Tibial nerve (tissue), 4 donors: Measurements from ENCODE around the gene CDK18. TPM values are rescaled to one million over a fixed set of nuclear protein-coding genes. Genes with fewer than 3 reads are reported as not detected.

Experiments
- DNase-seq, 2 donors: peaks; one replicate each; pipeline ENCODE4 v3.0.0-alpha.2; 2019; ENCODE audit warnings: low spot score in 2 of 2
- H3K27ac ChIP-seq, 4 donors: fragments of 200-600 bp; sonication (generic) in 3 of 4; one replicate each; pipeline ENCODE4 v1.5.1; 2017 to 2019; ENCODE audit warnings: mild to moderate bottlenecking in 1 of 4
- H3K27me3 ChIP-seq, 2 donors: fragments of 200-600 bp; sonication (generic) in 1 of 2; one replicate each; pipeline versions ENCODE4 v1.5.1 to v1.6.0; 2017 to 2019
- H3K36me3 ChIP-seq, 3 donors: fragments of 200-600 bp; sonication (generic); one replicate each; pipeline ENCODE4 v1.5.1; 2018 to 2019
- H3K4me1 ChIP-seq, 4 donors: fragments of 200-600 bp; sonication (generic) in 3 of 4; one replicate each; pipeline ENCODE4 v1.5.1; 2017 to 2019
- H3K4me3 ChIP-seq, 4 donors: fragments of 200-600 bp; sonication (generic) in 3 of 4; one replicate each; pipeline ENCODE4 v1.5.1; 2017 to 2019; ENCODE audit warnings: mild to moderate bottlenecking in 1 of 4, moderate library complexity in 1 of 4
- H3K9me3 ChIP-seq, 4 donors: fragments of 200-600 bp; sonication (generic) in 3 of 4; one replicate each; pipeline ENCODE4 v1.5.1; 2017 to 2019
- EP300 ChIP-seq, 2 donors: sonication (generic); formaldehyde crosslinking; IDR thresholded peaks; one replicate each; pipeline ENCODE4 v1.6.1; 2017; ENCODE audit warnings: antibody characterized with exemption in 2 of 2, mild to moderate bottlenecking in 1 of 2
- POLR2A ChIP-seq, 2 donors: fragments of 450-650 bp; IDR thresholded peaks; one replicate each; pipeline ENCODE4 v1.6.1; 2017; ENCODE audit warnings: antibody characterized with exemption in 2 of 2, mild to moderate bottlenecking in 2 of 2, moderate library complexity in 2 of 2
- WGBS, 2 donors: methylation state at CpG; one replicate each; pipeline ENCODE4 v1.1.5; 2018; 5-methylcytosine and 5-hydroxymethylcytosine counted together
- small RNA-seq: library from RNA; depleted of rRNA; stranded (forward); fragments of <200 nt; gene quantifications from one replicate; pipeline ENCODE3, GENCODE V24; 2016
- total RNA-seq, 4 donors: library from RNA; depleted of rRNA; stranded (reverse); fragments of >200 nt; gene quantifications; one replicate each; pipeline ENCODE4 v1.1.0, GENCODE V29; 2016
- TF ChIP-seq, protein P1 (sequence below), 5 experiments: fragments of 200-600 bp in 3 of 5; fragments of 450-650 bp in 2 of 5; sonication (generic) in 3 of 5; IDR thresholded peaks; one replicate each; pipeline ENCODE4 v1.5.1; 2016 to 2019; ENCODE audit warnings: antibody characterized with exemption in 5 of 5, mild to moderate bottlenecking in 3 of 5, moderate library complexity in 2 of 5

The CDK18 gene
- total RNA-seq, 4 donors from 2014 or later: 5.1 to 14.1 (median 7.5) TPM

DNA sequence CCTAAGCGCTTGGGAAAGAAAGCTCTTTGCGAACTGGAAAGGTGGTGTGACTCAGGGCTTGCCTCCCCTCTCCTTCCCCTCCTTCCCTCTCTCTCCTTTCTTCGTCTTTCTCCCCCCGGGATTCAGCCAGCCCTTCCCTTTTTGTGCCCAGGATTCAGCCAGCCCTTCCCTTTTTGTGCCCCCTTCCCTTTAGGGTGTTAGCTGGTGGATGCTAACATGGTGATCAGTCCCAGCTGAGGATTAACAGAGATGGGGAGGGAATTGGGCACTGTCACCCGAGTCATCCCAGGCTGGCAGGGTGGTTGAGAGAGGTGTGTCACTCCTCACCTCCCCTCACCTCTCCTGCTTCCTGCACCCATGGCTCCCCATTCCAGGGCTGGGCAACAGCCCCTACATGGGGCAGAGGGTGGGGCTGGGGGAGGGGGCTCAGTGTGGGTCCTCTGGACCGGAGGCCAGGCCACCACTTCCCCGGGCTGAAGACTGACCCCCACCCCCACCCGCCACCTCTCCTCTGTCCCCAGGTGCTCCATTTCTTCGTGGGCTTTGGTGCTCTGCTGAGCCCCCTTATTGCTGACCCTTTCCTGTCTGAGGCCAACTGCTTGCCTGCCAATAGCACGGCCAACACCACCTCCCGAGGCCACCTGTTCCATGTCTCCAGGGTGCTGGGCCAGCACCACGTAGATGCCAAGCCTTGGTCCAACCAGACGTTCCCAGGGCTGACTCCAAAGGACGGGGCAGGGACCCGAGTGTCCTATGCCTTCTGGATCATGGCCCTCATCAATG is 75.9 kb downstream of the CDK18 start:
- TF ChIP-seq, protein P1, sequence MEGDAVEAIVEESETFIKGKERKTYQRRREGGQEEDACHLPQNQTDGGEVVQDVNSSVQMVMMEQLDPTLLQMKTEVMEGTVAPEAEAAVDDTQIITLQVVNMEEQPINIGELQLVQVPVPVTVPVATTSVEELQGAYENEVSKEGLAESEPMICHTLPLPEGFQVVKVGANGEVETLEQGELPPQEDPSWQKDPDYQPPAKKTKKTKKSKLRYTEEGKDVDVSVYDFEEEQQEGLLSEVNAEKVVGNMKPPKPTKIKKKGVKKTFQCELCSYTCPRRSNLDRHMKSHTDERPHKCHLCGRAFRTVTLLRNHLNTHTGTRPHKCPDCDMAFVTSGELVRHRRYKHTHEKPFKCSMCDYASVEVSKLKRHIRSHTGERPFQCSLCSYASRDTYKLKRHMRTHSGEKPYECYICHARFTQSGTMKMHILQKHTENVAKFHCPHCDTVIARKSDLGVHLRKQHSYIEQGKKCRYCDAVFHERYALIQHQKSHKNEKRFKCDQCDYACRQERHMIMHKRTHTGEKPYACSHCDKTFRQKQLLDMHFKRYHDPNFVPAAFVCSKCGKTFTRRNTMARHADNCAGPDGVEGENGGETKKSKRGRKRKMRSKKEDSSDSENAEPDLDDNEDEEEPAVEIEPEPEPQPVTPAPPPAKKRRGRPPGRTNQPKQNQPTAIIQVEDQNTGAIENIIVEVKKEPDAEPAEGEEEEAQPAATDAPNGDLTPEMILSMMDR (IDR thresholded peaks at IDR 0.05): no peak
- no peak for TF ChIP-seq POLR2A (IDR thresholded peaks at IDR 0.05)
- Histone ChIP-seq H3K36me3 (no peaks in the 10 kb centered on the region), H3K27me3 (peaks cover 0 to 26% of the 10 kb centered on the region in 2 donors), H3K4me1 (peaks cover 0 to 5% (median 0%) of the 10 kb centered on the region in 4 donors), H3K4me3 (no peak overlapping the region), H3K9me3 (no peaks in the 10 kb centered on the region), H3K27ac (no peak overlapping the region)
- no peak for DNase-seq
- 80 to 82% methylated on average over 12 to 15 of the region's 15 CpGs for WGBS, 2 donors

GRCh38 chr1:205580923-205581180 is 76.4 kb downstream of the CDK18 start:
- no peak for TF ChIP-seq POLR2A (IDR thresholded peaks at IDR 0.05)
- no peak for TF ChIP-seq EP300 (IDR thresholded peaks at IDR 0.05)
- TF ChIP-seq, protein P1 (IDR thresholded peaks at IDR 0.05): no peak
- no peaks in the 10 kb centered on the region for H3K36me3 ChIP-seq
- WGBS, 2 donors: 83 to 96% methylated on average over 3 of the region's 3 CpGs
- H3K27ac ChIP-seq: no peak overlapping the region
- DNase-seq: no peak
- H3K4me3 ChIP-seq: no peak overlapping the region
- peaks cover 0 to 25% of the 10 kb centered on the region in 2 donors for H3K27me3 ChIP-seq
- no peaks in the 10 kb centered on the region for H3K9me3 ChIP-seq
- H3K4me1 ChIP-seq: peaks cover 0 to 5% (median 0%) of the 10 kb centered on the region in 4 donors

- no peaks in the 10 kb centered on the region for H3K9me3 ChIP-seq
- TF ChIP-seq EP300 (IDR thresholded peaks at IDR 0.05) (no peak), POLR2A (IDR thresholded peaks at IDR 0.05) (no peak)
- TF ChIP-seq, protein P1 (IDR thresholded peaks at IDR 0.05): no peak
- peaks cover 0 to 5% (median 0%) of the 10 kb centered on the region in 4 donors for H3K4me1 ChIP-seq
- 74 to 75% methylated on average over 5 to 7 of the region's 9 CpGs for WGBS, 2 donors
- DNase-seq: no peak
- no peak overlapping the region for H3K27ac ChIP-seq
- H3K27me3 ChIP-seq: peaks cover 0 to 21% of the 10 kb centered on the region in 2 donors
- H3K36me3 ChIP-seq: no peaks in the 10 kb centered on the region
- no peak overlapping the region for H3K4me3 ChIP-seq
Measured at GRCh38 chr1:205581321-205581980, 77.0 kb downstream of the CDK18 start.

GRCh38 chr1:205582046-205582445 is 77.6 kb downstream of the CDK18 start:
- H3K4me1 ChIP-seq: peaks cover 0 to 5% (median 0%) of the 10 kb centered on the region in 4 donors
- no peak overlapping the region for H3K4me3 ChIP-seq
- H3K27me3 ChIP-seq: peaks cover 0 to 18% of the 10 kb centered on the region in 2 donors
- TF ChIP-seq, protein P1 (IDR thresholded peaks at IDR 0.05): no peak
- no peak for TF ChIP-seq POLR2A (IDR thresholded peaks at IDR 0.05)
- no peak for TF ChIP-seq EP300 (IDR thresholded peaks at IDR 0.05)
- 64 to 69% methylated on average over 11 of the region's 11 CpGs for WGBS, 2 donors
- no peaks in the 10 kb centered on the region for H3K9me3 ChIP-seq
- peak overlapping the region in 1 of 4 donors; percentile 7 for H3K27ac ChIP-seq
- no peak for DNase-seq
- no peaks in the 10 kb centered on the region for H3K36me3 ChIP-seq

Small RNAs within 50 kb of the gene (small RNA-seq; reads per million reads assigned to genes)
- not detected for gene RNU2-19P

Other genes with a start within 250 kb of the CDK18 start
- gene NUAK2, start 182.9 kb upstream of the CDK18 start, total RNA-seq: 1 to 10 TPM in 3 of 4 donors, under 1 TPM in 1; 0.60 to 5.3 (median 2.7) TPM
- 1 to 10 TPM; 4.1 to 5.5 (median 4.6) TPM for gene KLHDC8A, start 147.7 kb upstream of the CDK18 start, total RNA-seq
- not detected for gene LEMD1, start 82.6 kb upstream of the CDK18 start, total RNA-seq
- gene BLACAT1, start 48.6 kb upstream of the CDK18 start, total RNA-seq: under 1 TPM in 1 of 4 donors, not detected in 3; 0.44 TPM
- 10 to 100 TPM; 22.4 to 29.7 (median 26.2) TPM for gene ELK4, start 127.3 kb downstream of the CDK18 start, total RNA-seq
- 1 to 10 TPM in 2 of 4 donors, under 1 TPM in 2; 0.44 to 2.9 (median 1.3) TPM for gene SLC45A3, start 175.8 kb downstream of the CDK18 start, total RNA-seq
- gene NUCKS1, start 245.5 kb downstream of the CDK18 start, total RNA-seq: 100 to 1,000 TPM in 3 of 4 donors, 10 to 100 TPM in 1; 80.1 to 181 (median 115) TPM